Liver (tissue), 3 donors: Measurements from ENCODE around the gene NOL4L.

Experiments
- EGR1 ChIP-seq, 2 donors: IDR thresholded peaks; 2 replicates each; pipeline ENCODE4 v1.6.1; 2016 to 2018; ENCODE audit warnings: antibody characterized with exemption in 2 of 2, low read depth in 2 of 2
- FOXA1 ChIP-seq: IDR thresholded peaks from 2 replicates; pipeline ENCODE4 v1.6.1; 2016; ENCODE audit warnings: antibody characterized with exemption
- GABPA ChIP-seq, 2 donors: IDR thresholded peaks in 1 of 2; conservative IDR thresholded peaks in 1 of 2; 2 replicates each; pipeline ENCODE4 v1.6.1; 2016; ENCODE audit warnings: antibody characterized with exemption in 2 of 2, mild to moderate bottlenecking in 1 of 2, moderate library complexity in 1 of 2
- HNF4A ChIP-seq, 2 donors: conservative IDR thresholded peaks; 2 replicates each; pipeline ENCODE4 v1.6.1; 2016; ENCODE audit warnings: antibody characterized with exemption in 2 of 2, mild to moderate bottlenecking in 2 of 2
- JUND ChIP-seq, 2 donors: IDR thresholded peaks; 2 replicates each; pipeline ENCODE4 v1.6.1; 2016; ENCODE audit warnings: antibody characterized with exemption in 2 of 2
- NR2F2 ChIP-seq: IDR thresholded peaks from 2 replicates; pipeline ENCODE4 v1.6.1; 2016; ENCODE audit warnings: antibody characterized with exemption
- SP1 ChIP-seq: IDR thresholded peaks from 2 replicates; pipeline ENCODE4 v1.6.1; 2018; ENCODE audit warnings: antibody characterized with exemption, mild to moderate bottlenecking
- TF ChIP-seq, protein P1 (sequence below): fragments of 150-350 bp; IDR thresholded peaks from 2 replicates; pipeline ENCODE4 v1.5.1; 2017; ENCODE audit warnings: improper control_type of control experiment, low read depth, low read length; ENCODE audit not compliant: missing input control
- TF ChIP-seq, protein P2 (sequence below): IDR thresholded peaks from 2 replicates; pipeline ENCODE4 v1.6.1; 2016; ENCODE audit warnings: antibody characterized with exemption
- TF ChIP-seq, protein P3 (sequence below): IDR thresholded peaks from 2 replicates; pipeline ENCODE4 v1.6.1; 2016; ENCODE audit warnings: antibody characterized with exemption, mild to moderate bottlenecking
- TF ChIP-seq, protein P4 (sequence below): IDR thresholded peaks from 2 replicates; pipeline ENCODE4 v1.6.1; 2016; ENCODE audit warnings: antibody characterized with exemption
- donor health status: healthy.
- donor health status: healthy.

DNA sequence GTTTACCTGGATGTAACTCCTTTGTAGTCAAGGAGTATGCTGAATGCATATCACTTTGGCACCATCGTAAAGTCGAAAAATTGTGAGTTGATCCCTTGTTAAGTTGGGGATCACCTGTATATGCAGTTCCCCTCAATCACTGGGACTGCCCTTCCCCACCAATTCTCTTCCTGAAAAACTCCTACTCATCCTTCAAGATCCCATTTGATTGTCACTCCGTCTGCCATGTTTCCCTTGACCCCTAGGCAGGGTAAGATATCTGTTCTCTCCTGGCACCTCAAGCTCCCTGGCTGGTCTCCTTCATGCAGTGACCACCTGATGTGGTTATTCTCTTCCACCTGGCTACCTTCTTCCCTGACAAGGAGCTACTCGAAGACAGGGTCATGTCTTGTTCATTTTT lies 10.0 kb upstream of the NOL4L start:
- TF ChIP-seq, protein P1, sequence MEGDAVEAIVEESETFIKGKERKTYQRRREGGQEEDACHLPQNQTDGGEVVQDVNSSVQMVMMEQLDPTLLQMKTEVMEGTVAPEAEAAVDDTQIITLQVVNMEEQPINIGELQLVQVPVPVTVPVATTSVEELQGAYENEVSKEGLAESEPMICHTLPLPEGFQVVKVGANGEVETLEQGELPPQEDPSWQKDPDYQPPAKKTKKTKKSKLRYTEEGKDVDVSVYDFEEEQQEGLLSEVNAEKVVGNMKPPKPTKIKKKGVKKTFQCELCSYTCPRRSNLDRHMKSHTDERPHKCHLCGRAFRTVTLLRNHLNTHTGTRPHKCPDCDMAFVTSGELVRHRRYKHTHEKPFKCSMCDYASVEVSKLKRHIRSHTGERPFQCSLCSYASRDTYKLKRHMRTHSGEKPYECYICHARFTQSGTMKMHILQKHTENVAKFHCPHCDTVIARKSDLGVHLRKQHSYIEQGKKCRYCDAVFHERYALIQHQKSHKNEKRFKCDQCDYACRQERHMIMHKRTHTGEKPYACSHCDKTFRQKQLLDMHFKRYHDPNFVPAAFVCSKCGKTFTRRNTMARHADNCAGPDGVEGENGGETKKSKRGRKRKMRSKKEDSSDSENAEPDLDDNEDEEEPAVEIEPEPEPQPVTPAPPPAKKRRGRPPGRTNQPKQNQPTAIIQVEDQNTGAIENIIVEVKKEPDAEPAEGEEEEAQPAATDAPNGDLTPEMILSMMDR = no peak
- no peak for TF ChIP-seq GABPA (IDR thresholded peaks at IDR 0.05 in 1 of 2, conservative IDR thresholded peaks at IDR 0.05 in 1 of 2)
- TF ChIP-seq, protein P2, sequence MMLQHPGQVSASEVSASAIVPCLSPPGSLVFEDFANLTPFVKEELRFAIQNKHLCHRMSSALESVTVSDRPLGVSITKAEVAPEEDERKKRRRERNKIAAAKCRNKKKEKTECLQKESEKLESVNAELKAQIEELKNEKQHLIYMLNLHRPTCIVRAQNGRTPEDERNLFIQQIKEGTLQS = no peak
- TF ChIP-seq, protein P3, sequence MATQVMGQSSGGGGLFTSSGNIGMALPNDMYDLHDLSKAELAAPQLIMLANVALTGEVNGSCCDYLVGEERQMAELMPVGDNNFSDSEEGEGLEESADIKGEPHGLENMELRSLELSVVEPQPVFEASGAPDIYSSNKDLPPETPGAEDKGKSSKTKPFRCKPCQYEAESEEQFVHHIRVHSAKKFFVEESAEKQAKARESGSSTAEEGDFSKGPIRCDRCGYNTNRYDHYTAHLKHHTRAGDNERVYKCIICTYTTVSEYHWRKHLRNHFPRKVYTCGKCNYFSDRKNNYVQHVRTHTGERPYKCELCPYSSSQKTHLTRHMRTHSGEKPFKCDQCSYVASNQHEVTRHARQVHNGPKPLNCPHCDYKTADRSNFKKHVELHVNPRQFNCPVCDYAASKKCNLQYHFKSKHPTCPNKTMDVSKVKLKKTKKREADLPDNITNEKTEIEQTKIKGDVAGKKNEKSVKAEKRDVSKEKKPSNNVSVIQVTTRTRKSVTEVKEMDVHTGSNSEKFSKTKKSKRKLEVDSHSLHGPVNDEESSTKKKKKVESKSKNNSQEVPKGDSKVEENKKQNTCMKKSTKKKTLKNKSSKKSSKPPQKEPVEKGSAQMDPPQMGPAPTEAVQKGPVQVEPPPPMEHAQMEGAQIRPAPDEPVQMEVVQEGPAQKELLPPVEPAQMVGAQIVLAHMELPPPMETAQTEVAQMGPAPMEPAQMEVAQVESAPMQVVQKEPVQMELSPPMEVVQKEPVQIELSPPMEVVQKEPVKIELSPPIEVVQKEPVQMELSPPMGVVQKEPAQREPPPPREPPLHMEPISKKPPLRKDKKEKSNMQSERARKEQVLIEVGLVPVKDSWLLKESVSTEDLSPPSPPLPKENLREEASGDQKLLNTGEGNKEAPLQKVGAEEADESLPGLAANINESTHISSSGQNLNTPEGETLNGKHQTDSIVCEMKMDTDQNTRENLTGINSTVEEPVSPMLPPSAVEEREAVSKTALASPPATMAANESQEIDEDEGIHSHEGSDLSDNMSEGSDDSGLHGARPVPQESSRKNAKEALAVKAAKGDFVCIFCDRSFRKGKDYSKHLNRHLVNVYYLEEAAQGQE = no peak
- TF ChIP-seq HNF4A (conservative IDR thresholded peaks at IDR 0.05) = no peak
- no peak for TF ChIP-seq JUND (IDR thresholded peaks at IDR 0.05)
- TF ChIP-seq, protein P4, sequence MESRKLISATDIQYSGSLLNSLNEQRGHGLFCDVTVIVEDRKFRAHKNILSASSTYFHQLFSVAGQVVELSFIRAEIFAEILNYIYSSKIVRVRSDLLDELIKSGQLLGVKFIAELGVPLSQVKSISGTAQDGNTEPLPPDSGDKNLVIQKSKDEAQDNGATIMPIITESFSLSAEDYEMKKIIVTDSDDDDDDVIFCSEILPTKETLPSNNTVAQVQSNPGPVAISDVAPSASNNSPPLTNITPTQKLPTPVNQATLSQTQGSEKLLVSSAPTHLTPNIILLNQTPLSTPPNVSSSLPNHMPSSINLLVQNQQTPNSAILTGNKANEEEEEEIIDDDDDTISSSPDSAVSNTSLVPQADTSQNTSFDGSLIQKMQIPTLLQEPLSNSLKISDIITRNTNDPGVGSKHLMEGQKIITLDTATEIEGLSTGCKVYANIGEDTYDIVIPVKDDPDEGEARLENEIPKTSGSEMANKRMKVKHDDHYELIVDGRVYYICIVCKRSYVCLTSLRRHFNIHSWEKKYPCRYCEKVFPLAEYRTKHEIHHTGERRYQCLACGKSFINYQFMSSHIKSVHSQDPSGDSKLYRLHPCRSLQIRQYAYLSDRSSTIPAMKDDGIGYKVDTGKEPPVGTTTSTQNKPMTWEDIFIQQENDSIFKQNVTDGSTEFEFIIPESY = no peak
- no peak for TF ChIP-seq FOXA1
- TF ChIP-seq EGR1 (IDR thresholded peaks at IDR 0.05; ENCODE audit: low read depth in 2 of 2) = no peak
- TF ChIP-seq NR2F2 = no peak
- no peak for TF ChIP-seq SP1
